Erythroblast (primary cell): ENCODE data around the gene EPHB2.

Experiments
- DNase-seq, 2 experiments: peaks; one replicate each; lab custom pipeline; 2025; lab: John Stamatoyannopoulos, UW
- GATA1 ChIP-seq: IDR thresholded peaks from 2 replicates; pipeline ENCODE4 v1.6.1; 2011; ENCODE audit warnings: low read depth, mild to moderate bottlenecking, control low read depth, low read length, moderate library complexity
- POLR2A ChIP-seq: IDR thresholded peaks from 2 replicates; pipeline ENCODE4 v1.6.1; 2011; ENCODE audit warnings: mild to moderate bottlenecking, low read length

The EPHB2 gene

DNA sequence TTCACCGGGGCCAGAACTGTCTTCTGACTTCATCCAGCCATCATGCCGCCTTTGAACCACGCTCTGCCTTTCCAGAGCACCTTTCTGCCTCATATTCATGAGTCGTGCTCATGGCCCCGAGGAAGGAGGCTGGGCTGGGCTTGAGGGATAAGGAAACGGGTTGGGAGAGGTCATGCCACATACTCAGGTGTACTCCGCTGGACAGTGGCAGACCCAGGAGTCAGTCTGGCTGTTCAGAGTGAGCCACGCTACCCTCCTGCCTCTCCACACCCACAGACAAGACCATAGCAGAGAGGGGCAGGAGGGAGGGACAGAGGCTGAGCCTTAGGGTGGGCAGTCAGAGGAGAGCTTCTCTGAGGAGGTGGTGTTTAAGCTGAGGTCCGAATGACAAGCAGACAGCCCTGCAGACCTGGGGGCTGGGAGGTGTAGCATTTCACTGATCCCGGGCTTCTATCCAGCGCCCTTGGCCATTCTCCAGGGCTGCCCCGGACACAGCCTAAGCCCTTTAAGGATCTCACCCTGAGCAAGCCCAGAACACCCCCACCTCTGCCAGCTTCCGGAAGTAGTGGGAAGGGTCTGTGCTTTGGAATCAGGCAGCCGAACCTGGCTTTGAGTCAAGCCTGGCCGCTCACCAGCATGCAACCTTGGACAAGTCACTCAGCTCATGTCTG, 159.7 kb downstream of the EPHB2 start:
- no peak for DNase-seq
- no peak for TF ChIP-seq GATA1
- no peak for TF ChIP-seq POLR2A

DNA sequence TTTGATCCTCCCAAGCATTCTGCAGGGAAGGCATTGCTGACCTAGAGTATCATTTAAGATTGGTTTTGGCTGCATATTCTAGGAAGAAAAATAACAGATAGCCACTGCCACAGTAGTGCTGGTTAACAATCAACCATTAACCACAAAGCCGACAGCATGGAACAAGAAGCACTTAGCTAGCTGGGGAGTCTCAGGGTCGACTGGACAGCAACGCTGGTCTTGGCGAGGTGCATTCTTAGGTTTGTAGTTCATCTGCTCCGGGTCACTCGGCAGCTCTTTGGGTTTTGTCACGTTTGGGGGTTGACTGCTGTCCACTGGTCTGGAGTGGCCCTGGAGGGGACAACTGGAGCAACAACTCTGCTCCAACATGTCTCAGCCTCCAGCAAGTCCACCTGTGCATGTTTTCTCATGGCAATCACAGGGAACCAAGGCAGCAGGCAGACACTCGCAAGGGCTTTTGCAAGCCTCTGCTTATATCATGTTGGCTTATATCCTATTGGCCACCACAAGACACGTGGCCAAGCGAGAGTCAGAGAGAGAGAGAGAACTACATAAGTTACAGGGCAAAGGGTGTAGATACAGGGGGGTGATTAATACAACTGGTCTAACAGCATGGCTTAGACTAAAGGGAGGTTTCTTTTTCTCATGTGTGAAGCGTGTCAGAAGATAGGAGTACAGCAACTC, 162.5 kb downstream of the EPHB2 start:
- DNase-seq = no peak
- TF ChIP-seq GATA1 = no peak
- no peak for TF ChIP-seq POLR2A

DNA sequence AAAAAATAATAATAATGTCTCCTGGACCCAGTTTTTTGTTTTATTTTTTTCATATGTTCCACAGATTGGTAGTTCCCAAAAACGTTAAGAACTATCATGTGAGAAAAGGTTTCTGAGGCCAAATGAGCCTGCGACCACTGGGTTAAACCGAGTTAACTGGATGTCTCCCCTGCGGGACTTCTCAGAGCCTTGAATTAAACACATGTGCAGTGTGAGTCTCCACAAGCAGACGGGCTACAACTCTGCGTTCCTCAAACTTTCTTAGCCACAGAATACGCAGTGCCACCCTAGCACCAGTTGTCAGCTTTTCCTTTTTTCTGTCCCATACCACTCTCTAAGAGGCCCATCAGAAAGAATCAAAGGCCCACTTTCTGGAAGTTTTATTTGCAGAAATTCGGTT, 164.1 kb downstream of the EPHB2 start:
- no peak for DNase-seq
- TF ChIP-seq POLR2A = no peak
- TF ChIP-seq GATA1 = no peak

DNA sequence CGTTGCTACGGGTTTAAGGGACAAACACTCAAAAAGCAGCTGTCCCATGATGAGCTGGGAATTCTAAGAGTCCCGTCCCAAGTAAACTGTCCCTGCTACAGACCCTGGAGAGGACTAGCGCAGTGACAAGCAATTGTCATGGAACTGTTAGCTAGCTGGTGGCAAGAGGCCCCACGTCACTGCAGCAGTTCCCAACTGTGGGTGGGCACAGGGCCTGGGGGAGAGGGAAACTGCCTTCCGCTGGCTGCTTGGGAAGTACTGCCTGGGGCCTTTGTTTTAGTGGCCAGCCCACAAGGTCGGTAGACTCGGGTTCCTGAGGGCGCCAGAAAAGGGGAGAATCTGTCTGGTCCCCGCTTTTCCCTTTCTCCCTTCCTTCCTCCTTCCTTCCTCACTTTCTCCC, 164.6 kb downstream of the EPHB2 start:
- no peak for DNase-seq
- TF ChIP-seq GATA1 (no peak), POLR2A (no peak)

DNA sequence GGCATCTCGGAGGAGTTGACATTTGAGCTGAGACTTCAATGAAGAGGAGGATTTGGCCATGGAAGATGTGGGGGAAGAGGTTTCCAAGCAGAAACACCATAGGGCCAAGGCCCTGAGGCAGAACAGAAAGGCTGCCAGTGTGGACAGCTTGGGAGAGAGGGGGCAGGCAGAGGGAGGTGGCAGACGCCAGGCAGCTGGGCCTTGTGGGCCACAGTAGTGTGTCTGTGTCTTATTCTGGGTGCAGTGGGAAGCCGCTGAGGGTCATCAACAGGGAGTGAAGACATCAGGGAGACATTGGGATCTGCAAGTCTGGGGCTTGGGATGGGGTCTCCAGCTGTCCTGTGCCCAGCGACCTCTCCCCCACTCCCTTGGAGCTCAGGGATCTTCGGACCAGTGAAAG, 165.2 kb downstream of the EPHB2 start:
- TF ChIP-seq POLR2A (no peak), GATA1 (no peak)
- DNase-seq = no peak

DNA sequence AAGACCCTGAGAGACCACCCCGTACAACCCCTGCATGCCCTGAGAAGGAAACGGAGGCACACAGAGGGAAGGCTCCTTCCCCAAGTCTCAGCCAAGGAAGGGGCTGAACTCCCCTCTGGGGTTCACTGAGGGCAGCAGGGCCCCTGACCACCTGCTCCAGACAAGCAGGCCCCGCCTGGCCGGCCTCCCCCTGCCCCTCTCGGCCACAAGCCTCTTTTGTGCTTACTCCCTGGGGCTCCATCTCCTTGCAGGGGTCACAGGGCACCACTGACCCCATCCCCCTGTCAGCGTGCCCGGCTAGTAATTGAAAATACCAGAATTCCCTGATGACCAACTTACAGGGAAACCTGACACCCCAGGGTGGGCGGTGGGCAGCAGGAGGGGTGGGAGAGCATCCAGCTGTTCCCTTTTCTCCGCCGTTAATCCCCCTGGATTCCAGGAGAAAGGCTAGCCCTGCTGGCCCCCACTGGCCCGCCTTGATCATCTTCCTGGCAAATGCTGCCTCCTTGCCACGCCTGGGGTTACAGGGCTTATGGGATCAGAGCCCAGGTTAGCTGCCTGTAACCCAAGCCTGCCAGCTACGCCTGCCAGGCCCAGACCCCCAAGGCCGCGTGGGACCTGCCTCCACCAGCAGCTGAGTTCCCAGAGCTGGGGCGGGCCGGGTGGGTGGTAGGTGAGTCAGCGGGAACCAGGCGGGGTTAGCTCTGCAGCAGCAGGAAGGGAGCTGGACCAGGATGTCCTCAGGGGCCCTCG, 165.9 kb downstream of the EPHB2 start:
- no peak for DNase-seq
- TF ChIP-seq POLR2A (no peak), GATA1 (no peak)

DNA sequence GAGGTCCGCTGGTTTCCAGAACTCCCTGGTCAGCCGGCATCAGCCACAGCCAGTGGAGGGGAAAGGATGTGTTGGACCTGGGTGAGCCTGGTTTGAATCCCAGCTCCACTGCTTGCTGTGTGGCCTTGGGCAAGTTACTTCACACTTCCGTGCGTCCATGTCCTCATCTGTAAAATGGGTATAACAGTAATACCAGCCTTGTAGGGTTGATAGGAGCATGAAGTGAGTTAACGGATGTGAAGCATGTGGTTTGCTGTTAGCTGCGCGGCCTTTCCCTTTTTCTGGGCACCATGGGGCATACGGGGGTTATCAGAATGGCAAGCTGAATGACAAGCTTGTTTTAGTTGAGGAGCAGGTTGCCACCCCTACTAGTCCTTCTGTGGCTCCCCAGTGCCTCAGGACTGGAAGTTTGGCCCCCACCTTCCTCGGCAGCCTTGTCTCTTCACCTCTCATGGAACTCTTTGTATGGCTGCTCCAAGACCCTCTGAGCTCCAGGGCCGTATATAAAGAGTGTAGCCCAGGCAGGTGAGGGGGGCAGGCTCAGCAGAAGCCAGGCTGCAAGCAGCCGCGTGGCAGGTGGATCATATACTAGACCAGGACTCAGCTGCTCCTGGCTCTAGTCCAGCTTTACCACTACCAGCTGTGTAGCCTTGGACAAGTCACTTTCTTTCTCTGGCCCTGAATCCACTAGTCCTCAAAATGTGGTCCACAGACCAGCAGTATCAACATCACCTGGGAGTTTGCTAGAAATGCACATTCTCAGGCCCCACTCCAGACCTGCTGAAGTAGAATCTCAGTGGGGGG, 166.7 kb downstream of the EPHB2 start:
- no peak for TF ChIP-seq GATA1
- TF ChIP-seq POLR2A = no peak
- no peak for DNase-seq

DNA sequence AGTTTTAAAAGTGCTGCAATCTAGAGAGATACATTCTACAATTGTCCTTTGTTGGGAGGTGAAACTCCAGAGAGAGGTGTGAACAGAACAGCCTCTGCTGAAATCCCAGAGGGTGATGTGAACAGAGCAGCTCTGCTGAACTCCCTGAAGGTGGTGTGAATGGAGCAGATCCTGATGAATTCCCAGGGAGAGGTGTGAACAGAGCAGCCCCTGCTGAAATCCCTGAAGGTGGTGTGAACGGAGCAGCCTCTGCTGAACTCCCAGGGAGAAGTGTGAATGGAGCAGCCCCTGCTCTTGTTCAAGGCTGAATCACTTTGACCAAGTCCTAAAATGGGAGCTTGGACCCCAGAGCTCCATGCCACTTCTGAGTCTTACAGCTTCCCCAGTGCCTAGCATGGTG, 167.3 kb downstream of the EPHB2 start:
- DNase-seq = no peak
- TF ChIP-seq POLR2A (no peak), GATA1 (no peak)

DNA sequence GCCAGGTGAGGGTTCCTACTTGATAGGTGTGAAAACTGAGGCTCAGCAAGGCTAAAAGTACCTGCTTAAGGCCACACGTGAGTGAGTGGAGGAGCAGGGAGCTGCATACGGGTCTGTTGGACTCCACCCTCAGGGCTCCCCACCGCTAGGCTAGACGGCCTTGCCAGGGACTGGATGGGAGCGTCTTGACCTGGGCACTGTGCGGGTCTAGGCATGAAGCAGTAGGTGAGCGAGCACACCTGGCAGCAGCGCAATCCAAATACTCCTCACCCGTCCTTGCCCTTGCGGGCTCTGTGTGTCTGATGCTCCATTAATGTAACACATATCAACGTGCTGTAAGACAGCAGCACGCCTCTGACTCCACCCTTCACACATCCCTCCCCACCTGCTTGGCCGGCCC, 168.0 kb downstream of the EPHB2 start:
- DNase-seq = no peak
- TF ChIP-seq GATA1 (no peak), POLR2A (no peak)

DNA sequence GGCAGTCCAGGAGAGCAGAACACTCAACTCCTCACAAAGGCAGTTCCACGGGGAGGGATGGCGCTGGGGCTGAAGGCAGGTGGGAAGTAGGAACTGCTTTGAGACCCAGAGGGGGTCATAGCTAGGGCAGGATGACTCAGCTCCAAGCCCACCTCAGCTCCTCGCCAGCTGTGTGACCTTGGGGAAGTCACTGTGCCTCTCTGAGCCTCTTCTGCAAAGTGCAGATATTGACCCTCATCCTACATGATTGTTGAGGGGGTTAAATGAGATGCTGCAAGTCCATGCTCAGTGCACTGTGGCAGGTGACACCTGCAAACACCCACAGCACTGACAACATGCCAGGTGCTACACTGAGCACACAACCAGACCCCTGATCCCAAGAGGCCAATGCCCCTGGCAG, 168.8 kb downstream of the EPHB2 start:
- no peak for DNase-seq
- TF ChIP-seq GATA1 = no peak
- TF ChIP-seq POLR2A = no peak

DNA sequence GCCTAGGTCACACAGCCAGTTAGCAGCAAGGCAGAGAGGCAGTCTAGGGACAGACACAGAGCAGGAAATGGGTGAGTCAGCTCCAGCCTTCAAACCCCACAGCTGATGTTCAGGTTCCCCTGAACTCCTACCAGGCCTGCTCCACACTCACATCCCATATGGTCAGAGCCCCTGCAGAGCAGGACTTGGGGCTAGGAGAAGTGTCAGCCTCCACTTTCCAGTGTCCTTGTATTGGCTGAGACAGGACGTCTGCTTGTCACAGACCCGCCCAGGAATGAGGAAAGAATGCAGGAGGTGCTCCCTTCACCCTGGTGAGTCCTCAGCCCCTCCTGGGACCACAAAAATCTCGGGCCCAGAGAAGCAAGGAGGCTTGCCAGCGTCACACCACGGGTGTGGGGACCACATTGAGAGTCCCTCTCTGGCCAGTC, 169.5 kb downstream of the EPHB2 start:
- no peak for TF ChIP-seq GATA1
- no peak for TF ChIP-seq POLR2A
- no peak for DNase-seq

DNA sequence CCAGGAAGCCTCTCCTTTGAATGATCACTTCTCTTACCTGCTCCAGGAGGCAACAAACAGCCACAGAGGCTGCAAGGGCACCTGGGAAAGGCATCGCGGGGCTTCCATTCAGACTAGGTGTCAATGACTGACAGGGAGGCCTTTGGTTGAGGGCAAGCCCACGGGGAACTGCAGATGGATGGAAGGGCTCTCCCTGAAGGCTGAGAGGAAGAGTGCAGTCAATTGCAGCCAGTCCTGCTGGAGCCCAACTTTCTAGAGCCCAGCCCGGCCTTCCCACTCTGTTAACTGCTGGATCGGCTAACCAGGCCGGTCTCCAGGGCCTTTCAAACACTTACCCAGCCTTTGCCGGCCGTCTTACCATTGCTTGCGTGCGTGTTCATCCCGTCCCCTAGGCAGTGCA, 172.8 kb downstream of the EPHB2 start:
- no peak for DNase-seq
- no peak for TF ChIP-seq GATA1
- TF ChIP-seq POLR2A = no peak

DNA sequence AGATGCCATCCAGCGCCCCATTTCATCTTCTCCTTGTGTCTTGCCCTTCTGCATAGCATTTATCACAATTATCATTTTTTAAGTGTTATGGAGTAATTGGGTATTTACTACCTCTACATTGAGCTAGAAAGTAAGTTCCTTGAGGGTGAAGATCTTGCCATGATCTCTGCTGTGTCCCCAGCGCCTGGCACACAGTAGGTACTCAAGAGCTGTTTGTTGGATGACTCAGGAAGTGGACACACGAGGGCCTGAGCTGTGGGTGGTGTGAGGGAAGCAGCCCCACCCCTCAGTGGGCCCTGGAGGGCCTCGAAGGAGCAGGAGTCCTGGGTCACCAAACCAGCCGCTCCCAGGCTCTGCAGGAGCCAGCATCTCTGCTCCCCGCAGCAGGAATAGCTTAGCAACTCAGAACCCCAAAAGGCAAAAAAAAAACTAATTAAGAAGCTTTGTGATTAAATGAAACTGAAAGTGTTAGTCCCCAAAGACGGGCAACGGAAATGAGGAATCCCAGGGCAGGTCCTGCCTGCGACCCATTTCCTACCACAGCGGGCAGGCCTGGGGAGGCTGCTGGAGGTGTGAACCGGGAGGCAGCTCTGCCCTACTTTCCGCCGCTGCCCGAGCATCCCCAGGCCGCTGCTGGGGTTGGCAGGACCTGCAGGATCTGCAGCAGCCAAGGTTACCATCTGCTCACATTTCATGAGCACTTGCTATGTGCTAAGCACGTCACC, 174.3 kb downstream of the EPHB2 start:
- no peak for DNase-seq
- TF ChIP-seq POLR2A (no peak), GATA1 (no peak)
